ENCODE measurements around the gene PARM1.

GRCh38 chr4:75087416-75087815, 154.5 kb downstream of the PARM1 start:
- TF ChIP-seq CTCF (IDR thresholded peaks at IDR 0.05; ENCODE audit: low read length) = no peak
- no peak for TF ChIP-seq EZH2 (IDR thresholded peaks at IDR 0.05; ENCODE audit: borderline replicate concordance, low read length)

Data from OCI-LY1 (cell line).